K562 (cell line): Measurements from ENCODE around the gene AIMP1. TPM values are rescaled to one million over a fixed set of nuclear protein-coding genes. Genes with fewer than 3 reads are reported as not detected.

Experiments
- ARID1B ChIP-seq: fragments of 450-650 bp; IDR thresholded peaks from 2 replicates; pipeline ENCODE4 v1.6.1; 2016; ENCODE audit warnings: antibody characterized with exemption, mild to moderate bottlenecking, inconsistent platforms
- GATAD2B ChIP-seq: fragments of 450-650 bp; IDR thresholded peaks from 2 replicates; pipeline ENCODE4 v1.6.1; 2017; ENCODE audit warnings: mild to moderate bottlenecking, borderline replicate concordance
- NFIC ChIP-seq: fragments of 450-650 bp; IDR thresholded peaks from 2 replicates; pipeline ENCODE4 v1.6.1; 2017; ENCODE audit warnings: mild to moderate bottlenecking, inconsistent platforms
- NFRKB ChIP-seq: fragments of 450-650 bp; IDR thresholded peaks from 2 replicates; pipeline ENCODE4 v1.6.1; 2016; ENCODE audit warnings: low read depth
- NR1H2 ChIP-seq: sonication (generic); formaldehyde crosslinking; IDR thresholded peaks from 2 replicates; pipeline ENCODE4 v1.4.0; 2020; ENCODE audit warnings: mild to moderate bottlenecking, missing genetic modification reagents
- PML ChIP-seq: IDR thresholded peaks from 2 replicates; pipeline ENCODE4 v1.6.1; 2012; ENCODE audit warnings: low read length, inconsistent platforms
- POLR2AphosphoS2 ChIP-seq: IDR thresholded peaks from 2 replicates; pipeline ENCODE4 v1.6.1; 2012; ENCODE audit warnings: low read length, improper control_type of control experiment
- POLR2G ChIP-seq: fragments of 200-400 bp; formaldehyde crosslinking; IDR thresholded peaks from 2 replicates; pipeline ENCODE4 v1.6.1; 2017; ENCODE audit warnings: low read depth, mild to moderate bottlenecking, antibody characterized with exemption, low read length, moderate library complexity
- PTBP1 ChIP-seq: fragments of 200-400 bp; formaldehyde crosslinking; IDR thresholded peaks from 2 replicates; pipeline ENCODE4 v1.6.1; 2017; ENCODE audit warnings: low read depth, low read length
- SIN3A ChIP-seq, 2 experiments: fragments of 150-350 bp in 1 of 2; IDR thresholded peaks; 2 replicates each; pipeline ENCODE4 v1.6.1; 2011 to 2016; ENCODE audit warnings: borderline replicate concordance in 2 of 2, low read depth in 2 of 2, low read length in 2 of 2, mild to moderate bottlenecking in 2 of 2, moderate library complexity in 2 of 2; ENCODE audit not compliant: control insufficient read depth in 1 of 2
- TAF7 ChIP-seq: fragments of 450-650 bp; IDR thresholded peaks from 2 replicates; pipeline ENCODE4 v1.6.1; 2016; ENCODE audit warnings: missing genetic modification characterization, missing compliant biosample characterization
- TFAM ChIP-seq: fragments of 250-450 bp; sonication (Bioruptor Pico); conservative IDR thresholded peaks from 2 replicates; pipeline ENCODE4 v1.5.0; 2021; ENCODE audit warnings: mild to moderate bottlenecking, moderate library complexity
- TFAP4 ChIP-seq: sonication (generic); formaldehyde crosslinking; IDR thresholded peaks from 2 replicates; pipeline ENCODE4 v1.8.0; 2022; ENCODE audit warnings: missing genetic modification reagents, mild to moderate bottlenecking, moderate library complexity, borderline replicate concordance
- TGIF2 ChIP-seq: sonication (generic); formaldehyde crosslinking; IDR thresholded peaks from 2 replicates; pipeline ENCODE4 v1.8.1; 2022; ENCODE audit warnings: mild to moderate bottlenecking, missing genetic modification reagents, moderate library complexity
- UBTF ChIP-seq, 2 experiments: IDR thresholded peaks; 2 replicates each; pipeline ENCODE4 v1.6.1; 2012; ENCODE audit warnings: improper control_type of control experiment in 2 of 2, low read depth in 2 of 2, low read length in 2 of 2, borderline replicate concordance in 1 of 2
- USF1 ChIP-seq: sonication (generic); formaldehyde crosslinking; IDR thresholded peaks from 2 replicates; pipeline ENCODE4 v1.9.0; 2022; ENCODE audit warnings: mild to moderate bottlenecking, missing genetic modification reagents
- ZBTB26 ChIP-seq: fragments of 450-650 bp; formaldehyde crosslinking; IDR thresholded peaks from 2 replicates; pipeline ENCODE4 v1.4.0; 2022; ENCODE audit warnings: missing genetic modification characterization
- ZC3H11A ChIP-seq: IDR thresholded peaks from 2 replicates; pipeline ENCODE4 v1.6.1; 2012; ENCODE audit warnings: low read depth, low read length, improper control_type of control experiment
- polyA plus RNA-seq, 8 experiments: library from polyadenylated mRNA; depleted of rRNA in 4 of 8; stranded (reverse) in 5 of 8; unstranded in 3 of 8; fragments of >200 nt; fragmentation: Nextera tagmentation in 2 of 8; fragmentation: Illumina TruSeq in 1 of 8; extraction: Ambion mirVana in 2 of 8; extraction: Trizol in 1 of 8; gene quantifications; 2 replicates each; pipeline versions ENCODE4 v1.2.1 to v1.2.3, GENCODE V29; 2011 to 2014; ENCODE audit warnings: inconsistent platforms in 1 of 8, missing spikeins in 1 of 8
- total RNA-seq, 7 experiments: library from RNA; depleted of rRNA in 6 of 7; stranded (reverse); fragments of >200 nt in 6 of 7; fragmentation: Illumina TruSeq in 2 of 7; extraction: Trizol in 2 of 7; gene quantifications; 2 replicates each; pipeline versions ENCODE4 v1.2.1 to v1.2.3, GENCODE V29; 2011 to 2021; ENCODE audit warnings: low replicate concordance in 1 of 7
- TF ChIP-seq, protein P1 (sequence below): sonication (generic); formaldehyde crosslinking; IDR thresholded peaks from 2 replicates; pipeline ENCODE4 v1.8.0; 2022; ENCODE audit warnings: mild to moderate bottlenecking, missing genetic modification reagents
- TF ChIP-seq, protein P2 (sequence below): fragments of 450-650 bp; formaldehyde crosslinking; conservative IDR thresholded peaks from 2 replicates; pipeline ENCODE4 v1.4.0; 2022; ENCODE audit warnings: mild to moderate bottlenecking, missing genetic modification characterization

AIMP1 gene
- total and polyA plus RNA-seq, 9 of the 15 experiments (the other 6 are each of a cell fraction or from before 2014, with no cell fraction given), result 39.9 to 141 (median 70.1) TPM

DNA sequence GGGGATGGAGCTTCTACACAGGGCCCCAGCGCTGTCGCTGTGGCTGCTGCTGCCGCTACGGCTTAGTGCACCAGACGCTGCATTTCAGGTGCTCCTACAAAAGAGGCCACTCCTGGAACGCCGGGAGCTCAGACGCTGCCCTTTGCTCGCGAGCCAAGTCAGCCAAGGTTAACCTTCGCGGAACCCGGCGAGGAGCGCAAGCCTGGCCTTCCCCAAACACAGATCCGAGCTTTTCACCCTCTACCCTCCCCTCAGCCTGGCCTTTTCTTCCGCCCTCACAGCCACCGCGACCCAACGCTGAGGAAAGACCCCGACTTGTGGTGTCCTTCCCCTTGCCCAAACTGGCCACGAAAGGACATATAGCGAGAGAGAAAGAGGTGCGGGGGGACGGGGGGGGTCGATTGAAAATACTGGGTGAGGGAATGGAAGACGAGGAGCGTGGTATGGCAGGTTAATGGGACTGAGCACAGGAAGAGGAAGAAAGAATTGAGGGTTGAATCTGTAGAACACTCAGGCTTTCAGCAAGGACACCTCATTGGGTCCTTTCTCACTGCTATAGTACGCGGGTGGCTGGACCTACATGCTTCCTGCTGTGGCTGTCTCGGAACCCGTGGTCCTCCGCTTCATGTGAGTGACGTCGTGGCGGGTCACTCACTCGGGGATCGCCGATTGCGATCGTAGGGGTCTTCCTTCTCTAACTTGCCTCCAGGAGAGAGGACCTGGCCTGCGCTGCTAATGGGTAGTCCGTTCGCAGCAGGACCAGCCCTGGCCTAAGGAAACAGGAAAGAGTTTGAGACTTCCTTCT, at the start of gene AIMP1, which contains the start of gene TBCK (continued):
- TF ChIP-seq, protein P1, sequence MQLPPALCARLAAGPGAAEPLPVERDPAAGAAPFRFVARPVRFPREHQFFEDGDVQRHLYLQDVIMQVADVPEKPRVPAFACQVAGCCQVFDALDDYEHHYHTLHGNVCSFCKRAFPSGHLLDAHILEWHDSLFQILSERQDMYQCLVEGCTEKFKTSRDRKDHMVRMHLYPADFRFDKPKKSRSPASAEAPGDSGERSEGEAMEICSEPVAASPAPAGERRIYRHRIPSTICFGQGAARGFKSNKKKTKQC (CRISPR knock-in tag), result peak; percentile 40; the same call in 1 of the 2 replicates
- TF ChIP-seq UBTF (IDR thresholded peaks at IDR 0.05; ENCODE audit: borderline replicate concordance in 1 of 2, low read depth in 2 of 2, low read length in 2 of 2) (peak in 1 of 2 experiments; percentile 35; a peak in 1 of 4 replicates), GATAD2B (no peak), TGIF2 (CRISPR knock-in tag) (no peak), POLR2AphosphoS2 (peak; percentile 64; the same call in 1 of the 2 replicates), ZBTB26 (no peak), SIN3A (IDR thresholded peaks at IDR 0.05; ENCODE audit: borderline replicate concordance in 2 of 2, control insufficient read depth in 1 of 2, low read depth in 2 of 2, low read length in 2 of 2) (peak; percentile 5 to 85; a peak in 2 of 4 replicates), NR1H2 (CRISPR knock-in tag) (peak; percentile 65; the same call in 1 of the 2 replicates), TAF7 (tag) (peak; percentile 15; the same call in 1 of the 2 replicates), NFRKB (peak; percentile 85), PML (peak; percentile 79; the same call in 1 of the 2 replicates), PTBP1 (no peak), POLR2G (peak; percentile 95), NFIC (peak; percentile 28; the same call in 1 of the 2 replicates), TFAP4 (CRISPR knock-in tag) (peak; percentile 59; the same call in 1 of the 2 replicates), ARID1B (peak; percentile 31), TFAM (CRISPR knock-in tag) (no peak), USF1 (CRISPR knock-in tag) (peak; percentile 37; the same call in 1 of the 2 replicates), ZC3H11A (no peak)
- TF ChIP-seq, protein P2, sequence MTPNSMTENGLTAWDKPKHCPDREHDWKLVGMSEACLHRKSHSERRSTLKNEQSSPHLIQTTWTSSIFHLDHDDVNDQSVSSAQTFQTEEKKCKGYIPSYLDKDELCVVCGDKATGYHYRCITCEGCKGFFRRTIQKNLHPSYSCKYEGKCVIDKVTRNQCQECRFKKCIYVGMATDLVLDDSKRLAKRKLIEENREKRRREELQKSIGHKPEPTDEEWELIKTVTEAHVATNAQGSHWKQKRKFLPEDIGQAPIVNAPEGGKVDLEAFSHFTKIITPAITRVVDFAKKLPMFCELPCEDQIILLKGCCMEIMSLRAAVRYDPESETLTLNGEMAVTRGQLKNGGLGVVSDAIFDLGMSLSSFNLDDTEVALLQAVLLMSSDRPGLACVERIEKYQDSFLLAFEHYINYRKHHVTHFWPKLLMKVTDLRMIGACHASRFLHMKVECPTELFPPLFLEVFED (CRISPR knock-in tag), result peak; percentile 88
